HG03045 (cell line): ENCODE measurements around the gene LRRC23.

Experiments
- ATAC-seq: cut with Tn5 transposase; IDR thresholded peaks from one replicate; pipeline ENCODE4 v1.9.1; 2021; ENCODE audit warnings: mild to moderate bottlenecking, moderate library complexity; ENCODE audit not compliant: unreplicated experiment

The LRRC23 gene

GRCh38 chr12:6955108-6956020 is 50.7 kb downstream of the LRRC23 start:
- ATAC-seq: no peak

GRCh38 chr12:6956021-6956727 is 51.6 kb downstream of the LRRC23 start:
- ATAC-seq: no peak

GRCh38 chr12:6957151-6957701 is 52.6 kb downstream of the LRRC23 start:
- ATAC-seq: no peak

- ATAC-seq: no peak
Observed at GRCh38 chr12:6957741-6958608, 53.4 kb downstream of the LRRC23 start.

- no peak for ATAC-seq
Observed at GRCh38 chr12:6958609-6959057, 54.0 kb downstream of the LRRC23 start.

- peak; percentile 39 for ATAC-seq
Observed at GRCh38 chr12:6959058-6959804, 54.6 kb downstream of the LRRC23 start.

- no peak for ATAC-seq
Observed at GRCh38 chr12:6959805-6960592, 55.4 kb downstream of the LRRC23 start.

GRCh38 chr12:6960593-6961277 is 56.1 kb downstream of the LRRC23 start:
- ATAC-seq: no peak

GRCh38 chr12:6961278-6961694 is 56.7 kb downstream of the LRRC23 start:
- peak; percentile 20 for ATAC-seq

- peak; percentile 6 for ATAC-seq
Observed at GRCh38 chr12:6961695-6962284, 57.2 kb downstream of the LRRC23 start.

GRCh38 chr12:6962285-6963015 is 57.8 kb downstream of the LRRC23 start:
- ATAC-seq: no peak

- no peak for ATAC-seq
Observed at GRCh38 chr12:6963016-6963731, 58.6 kb downstream of the LRRC23 start.
